Measurements from ENCODE around the gene CCDC144A.
"Not testable (repeated sequence)": the region's sequence is repeated elsewhere in the genome, so short reads cannot be mapped to it uniquely, and the experiment has no call there.

CCDC144A gene

GRCh38 chr17:16662936-16663335 lies 27.1 kb upstream of the CCDC144A start:
- no peak for DNase-seq (ENCODE audit: low read depth)
- no peak overlapping the region for H3K4me3 ChIP-seq (ENCODE audit: low read depth, low read length)

GRCh38 chr17:16666553-16666906 lies 23.5 kb upstream of the CCDC144A start:
- not testable (repeated sequence) for H3K4me3 ChIP-seq (ENCODE audit: low read depth, low read length); DNase-seq (ENCODE audit: low read depth)

More at GRCh38 chr17:16662936-16663335, 27.1 kb upstream of the CCDC144A start:
- TF ChIP-seq CTCF (IDR thresholded peaks at IDR 0.05; ENCODE audit: insufficient read depth, low read depth, low read length, missing control alignments): no peak

- not testable (repeated sequence) for H3K4me3 ChIP-seq (ENCODE audit: low read depth, low read length); DNase-seq (ENCODE audit: low read depth)
Measured at GRCh38 chr17:16666907-16667636, 23.0 kb upstream of the CCDC144A start.

- no peak for TF ChIP-seq CTCF (IDR thresholded peaks at IDR 0.05; ENCODE audit: insufficient read depth, low read depth, low read length, missing control alignments)
- no peak for DNase-seq (ENCODE audit: low read depth)
- H3K4me3 ChIP-seq (ENCODE audit: low read depth, low read length): no peak overlapping the region
Measured at GRCh38 chr17:16676676-16677268, 13.3 kb upstream of the CCDC144A start.

GRCh38 chr17:16683290-16684138 lies 6.5 kb upstream of the CCDC144A start:
- H3K4me3 ChIP-seq (ENCODE audit: low read depth, low read length): not testable (repeated sequence)

GRCh38 chr17:16686019-16686418 lies 4.0 kb upstream of the CCDC144A start:
- not testable (repeated sequence) for H3K4me3 ChIP-seq (ENCODE audit: low read depth, low read length); DNase-seq (ENCODE audit: low read depth)

More at GRCh38 chr17:16683290-16684138, 6.5 kb upstream of the CCDC144A start:
- not testable (repeated sequence) for DNase-seq (ENCODE audit: low read depth)

GRCh38 chr17:16687151-16687550 lies 2.9 kb upstream of the CCDC144A start:
- H3K4me3 ChIP-seq (ENCODE audit: low read depth, low read length); DNase-seq (ENCODE audit: low read depth): not testable (repeated sequence)

- DNase-seq (ENCODE audit: low read depth): peak; percentile 7
Measured at GRCh38 chr17:16690447-16690846, 406 bp downstream of the CCDC144A start.

GRCh38 chr17:16697603-16698002 lies 7.6 kb downstream of the CCDC144A start:
- not testable (repeated sequence) for H3K4me3 ChIP-seq (ENCODE audit: low read depth, low read length); DNase-seq (ENCODE audit: low read depth)

More at GRCh38 chr17:16690447-16690846, 406 bp downstream of the CCDC144A start:
- peak overlapping the region; percentile 66 for H3K4me3 ChIP-seq (ENCODE audit: low read depth, low read length)

GRCh38 chr17:16745492-16746203 lies 55.6 kb downstream of the CCDC144A start:
- not testable (repeated sequence) for H3K4me3 ChIP-seq (ENCODE audit: low read depth, low read length); DNase-seq (ENCODE audit: low read depth)

GRCh38 chr17:16746571-16746970 lies 56.5 kb downstream of the CCDC144A start:
- H3K4me3 ChIP-seq (ENCODE audit: low read depth, low read length); DNase-seq (ENCODE audit: low read depth): not testable (repeated sequence)

GRCh38 chr17:16750515-16750914 lies 60.5 kb downstream of the CCDC144A start:
- not testable (repeated sequence) for DNase-seq (ENCODE audit: low read depth); H3K4me3 ChIP-seq (ENCODE audit: low read depth, low read length)

Data from GM12865 (cell line).